OCI-LY1 (cell line): ENCODE data around the gene CCND2.

Experiments
- CTCF ChIP-seq: fragments of 200-600 bp; sonication (generic), shearing (Covaris generic); IDR thresholded peaks from 2 replicates; pipeline ENCODE4 v1.5.1; 2017; ENCODE audit warnings: mild to moderate bottlenecking, antibody characterized with exemption, low read length, moderate library complexity, mixed read lengths
- EZH2 ChIP-seq: fragments of 200-600 bp; sonication (generic), shearing (Covaris generic); IDR thresholded peaks from 2 replicates; pipeline ENCODE4 v1.8.0; 2017; ENCODE audit warnings: borderline replicate concordance, mixed run types, mild to moderate bottlenecking, antibody characterized with exemption, low read length, moderate library complexity, mixed read lengths

- TF ChIP-seq CTCF (no peak), EZH2 (no peak)
Observed at GRCh38 chr12:4275016-4275869, 1.7 kb downstream of the CCND2 start.
